ENCODE data around the gene PEPD.

Gene PEPD

GRCh38 chr19:33512021-33512420 is 9.6 kb downstream of the PEPD start:
- DNase-seq = no peak

- no peak for DNase-seq
These were observed 10.2 kb downstream of the PEPD start for GRCh38 chr19:33511346-33511745.

GRCh38 chr19:33510462-33511194 is 11.0 kb downstream of the PEPD start:
- DNase-seq = no peak

- DNase-seq = no peak
These were observed 11.8 kb downstream of the PEPD start for GRCh38 chr19:33509774-33510173.

GRCh38 chr19:33508941-33509614 is 12.5 kb downstream of the PEPD start:
- peak in 7 of 58 donors; percentile 9 to 43 (median 17) for DNase-seq

GRCh38 chr19:33508431-33508830 is 13.2 kb downstream of the PEPD start:
- no peak for DNase-seq

GRCh38 chr19:33508009-33508408 is 13.6 kb downstream of the PEPD start:
- DNase-seq = no peak

- DNase-seq = peak in 24 of 58 donors; percentile 8 to 61 (median 26)
These were observed 14.3 kb downstream of the PEPD start for GRCh38 chr19:33507021-33507956.

GRCh38 chr19:33506498-33506897 is 15.1 kb downstream of the PEPD start:
- DNase-seq = no peak

GRCh38 chr19:33505823-33506222 is 15.8 kb downstream of the PEPD start:
- no peak for DNase-seq

- no peak for DNase-seq
These were observed 16.4 kb downstream of the PEPD start for GRCh38 chr19:33505148-33505547.

GRCh38 chr19:33504058-33504444 is 17.5 kb downstream of the PEPD start:
- no peak for DNase-seq

GRCh38 chr19:33503433-33504057 is 18.0 kb downstream of the PEPD start:
- DNase-seq = no peak

- no peak for DNase-seq
These were observed 18.6 kb downstream of the PEPD start for GRCh38 chr19:33503030-33503429.

- no peak for DNase-seq
These were observed 19.1 kb downstream of the PEPD start for GRCh38 chr19:33502521-33502920.

- no peak for DNase-seq
These were observed 19.8 kb downstream of the PEPD start for GRCh38 chr19:33501693-33502356.

GRCh38 chr19:33500991-33501390 is 20.6 kb downstream of the PEPD start:
- no peak for DNase-seq

- no peak for DNase-seq
These were observed 21.0 kb downstream of the PEPD start for GRCh38 chr19:33500586-33500985.

- DNase-seq = no peak
These were observed 21.7 kb downstream of the PEPD start for GRCh38 chr19:33499671-33500506.

GRCh38 chr19:33499248-33499647 is 22.3 kb downstream of the PEPD start:
- DNase-seq = no peak
